ENCODE measurements around the gene ZNF132.

DNA sequence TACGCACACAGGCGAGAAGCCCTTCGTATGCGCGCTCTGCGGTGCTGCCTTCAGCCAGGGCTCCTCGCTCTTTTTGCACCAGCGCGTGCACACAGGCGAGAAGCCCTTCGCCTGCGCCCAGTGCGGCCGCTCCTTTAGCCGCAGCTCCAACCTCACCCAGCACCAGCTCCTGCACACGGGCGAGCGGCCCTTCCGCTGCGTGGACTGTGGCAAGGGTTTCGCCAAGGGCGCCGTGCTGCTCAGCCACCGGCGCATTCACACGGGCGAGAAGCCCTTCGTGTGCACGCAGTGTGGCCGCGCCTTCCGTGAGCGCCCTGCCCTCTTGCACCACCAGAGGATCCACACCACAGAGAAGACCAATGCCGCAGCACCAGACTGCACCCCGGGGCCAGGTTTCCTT is 16.2 kb upstream of the ZNF132 start:
- TF ChIP-seq POLR2A (IDR thresholded peaks at IDR 0.05; ENCODE audit: low read depth) = no peak
- TF ChIP-seq, protein P1, sequence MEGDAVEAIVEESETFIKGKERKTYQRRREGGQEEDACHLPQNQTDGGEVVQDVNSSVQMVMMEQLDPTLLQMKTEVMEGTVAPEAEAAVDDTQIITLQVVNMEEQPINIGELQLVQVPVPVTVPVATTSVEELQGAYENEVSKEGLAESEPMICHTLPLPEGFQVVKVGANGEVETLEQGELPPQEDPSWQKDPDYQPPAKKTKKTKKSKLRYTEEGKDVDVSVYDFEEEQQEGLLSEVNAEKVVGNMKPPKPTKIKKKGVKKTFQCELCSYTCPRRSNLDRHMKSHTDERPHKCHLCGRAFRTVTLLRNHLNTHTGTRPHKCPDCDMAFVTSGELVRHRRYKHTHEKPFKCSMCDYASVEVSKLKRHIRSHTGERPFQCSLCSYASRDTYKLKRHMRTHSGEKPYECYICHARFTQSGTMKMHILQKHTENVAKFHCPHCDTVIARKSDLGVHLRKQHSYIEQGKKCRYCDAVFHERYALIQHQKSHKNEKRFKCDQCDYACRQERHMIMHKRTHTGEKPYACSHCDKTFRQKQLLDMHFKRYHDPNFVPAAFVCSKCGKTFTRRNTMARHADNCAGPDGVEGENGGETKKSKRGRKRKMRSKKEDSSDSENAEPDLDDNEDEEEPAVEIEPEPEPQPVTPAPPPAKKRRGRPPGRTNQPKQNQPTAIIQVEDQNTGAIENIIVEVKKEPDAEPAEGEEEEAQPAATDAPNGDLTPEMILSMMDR (IDR thresholded peaks at IDR 0.05) = no peak

Measured in esophagus muscularis mucosa (tissue), 3 donors.